Panc1 (cell line): ENCODE measurements around the gene FGF23.

Source experiments
- POLR2AphosphoS5 ChIP-seq: IDR thresholded peaks from 2 replicates; pipeline ENCODE4 v1.6.1; 2012; ENCODE audit warnings: mild to moderate bottlenecking, low read depth, low read length, moderate library complexity
- REST ChIP-seq, 2 experiments: IDR thresholded peaks; 2 replicates each; pipeline ENCODE4 v1.6.1; 2011 to 2012; ENCODE audit warnings: low read depth in 2 of 2, control low read depth in 1 of 2, low read length in 1 of 2, mild to moderate bottlenecking in 1 of 2, moderate library complexity in 1 of 2; ENCODE audit not compliant: insufficient read depth in 1 of 2
- TF ChIP-seq, protein P1 (sequence below): fragments of 450-650 bp; IDR thresholded peaks from 2 replicates; pipeline ENCODE4 v1.5.1; 2017; ENCODE audit warnings: mild to moderate bottlenecking

GRCh38 chr12:4393211-4393610, 13.7 kb upstream of the FGF23 start:
- TF ChIP-seq REST (IDR thresholded peaks at IDR 0.05; ENCODE audit: insufficient read depth in 1 of 2, low read depth in 2 of 2, low read length in 1 of 2) = no peak
- TF ChIP-seq, protein P1, sequence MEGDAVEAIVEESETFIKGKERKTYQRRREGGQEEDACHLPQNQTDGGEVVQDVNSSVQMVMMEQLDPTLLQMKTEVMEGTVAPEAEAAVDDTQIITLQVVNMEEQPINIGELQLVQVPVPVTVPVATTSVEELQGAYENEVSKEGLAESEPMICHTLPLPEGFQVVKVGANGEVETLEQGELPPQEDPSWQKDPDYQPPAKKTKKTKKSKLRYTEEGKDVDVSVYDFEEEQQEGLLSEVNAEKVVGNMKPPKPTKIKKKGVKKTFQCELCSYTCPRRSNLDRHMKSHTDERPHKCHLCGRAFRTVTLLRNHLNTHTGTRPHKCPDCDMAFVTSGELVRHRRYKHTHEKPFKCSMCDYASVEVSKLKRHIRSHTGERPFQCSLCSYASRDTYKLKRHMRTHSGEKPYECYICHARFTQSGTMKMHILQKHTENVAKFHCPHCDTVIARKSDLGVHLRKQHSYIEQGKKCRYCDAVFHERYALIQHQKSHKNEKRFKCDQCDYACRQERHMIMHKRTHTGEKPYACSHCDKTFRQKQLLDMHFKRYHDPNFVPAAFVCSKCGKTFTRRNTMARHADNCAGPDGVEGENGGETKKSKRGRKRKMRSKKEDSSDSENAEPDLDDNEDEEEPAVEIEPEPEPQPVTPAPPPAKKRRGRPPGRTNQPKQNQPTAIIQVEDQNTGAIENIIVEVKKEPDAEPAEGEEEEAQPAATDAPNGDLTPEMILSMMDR = no peak
- TF ChIP-seq POLR2AphosphoS5 = no peak
